ENCODE data around the gene MFAP3. TPM values are rescaled to one million over a fixed set of nuclear protein-coding genes. Genes with fewer than 3 reads are reported as not detected.

Gene MFAP3
- total and polyA plus RNA-seq, 4 donors = 26.2 to 154 (median 49.8) TPM

DNA sequence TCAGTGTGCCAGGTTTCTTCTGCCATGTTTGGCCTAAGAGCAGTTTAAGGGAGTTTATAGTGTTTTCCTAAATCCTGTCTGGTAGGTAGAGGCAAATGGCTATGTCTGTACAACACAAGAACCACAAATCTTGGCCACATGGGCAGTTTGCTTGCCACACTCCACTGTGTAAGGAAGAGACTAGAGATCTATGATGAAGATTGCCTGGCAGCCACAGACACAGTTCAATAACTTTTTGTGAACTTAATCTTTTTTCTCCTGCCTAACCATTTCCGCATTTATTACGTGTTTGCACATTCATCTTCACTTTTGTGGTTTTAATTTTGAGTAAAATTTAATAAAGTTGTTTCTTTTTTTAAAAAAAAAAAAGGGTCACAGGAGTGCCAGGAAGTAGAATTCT, 5.8 kb downstream of the MFAP3 start:
- no peak for DNase-seq (ENCODE audit: low read depth in 4 of 6, low spot score in 6 of 6)

DNA sequence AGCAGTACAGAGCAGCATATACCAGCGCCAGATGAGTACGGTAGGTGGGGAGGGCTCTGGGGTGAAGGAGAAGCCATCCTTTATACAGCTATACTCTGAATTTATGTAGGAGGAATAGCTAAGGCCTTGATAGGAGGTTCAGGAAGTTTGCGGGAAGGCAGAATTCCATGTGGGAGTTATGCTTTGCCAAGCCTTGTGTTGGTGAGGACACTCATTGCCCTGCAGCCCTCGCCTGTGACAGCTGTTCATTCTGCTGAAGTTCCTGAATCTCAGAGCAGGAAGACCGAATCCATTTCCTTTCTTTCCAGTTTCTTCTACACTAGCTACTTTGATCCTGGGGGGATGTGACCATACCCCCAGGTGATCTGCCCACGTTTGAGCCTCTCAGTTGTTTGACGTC, 7.7 kb downstream of the MFAP3 start:
- H3K27ac ChIP-seq (ENCODE audit: low read depth, low read length) = no peak overlapping the region
- no peaks in the 10 kb centered on the region for H3K4me1 ChIP-seq (ENCODE audit: control insufficient read depth, insufficient read depth, low read length)
- H3K4me3 ChIP-seq (ENCODE audit: low read depth, low read length) = no peak overlapping the region
- H3K36me3 ChIP-seq (ENCODE audit: control insufficient read depth, insufficient read depth, low read length) = no peaks in the 10 kb centered on the region
- H3K9me3 ChIP-seq (ENCODE audit: control insufficient read depth, insufficient read depth, low read length) = no peaks in the 10 kb centered on the region
- DNase-seq (ENCODE audit: low read depth in 4 of 6, low spot score in 6 of 6) = no peak
- WGBS (ENCODE audit: insufficient coverage) = 83% methylated on average over 5 of the region's 7 CpGs
- no peaks in the 10 kb centered on the region for H3K27me3 ChIP-seq (ENCODE audit: control insufficient read depth, insufficient read depth, low read length)

More for the DNA sequence above, 5.8 kb downstream of the MFAP3 start:
- H3K4me3 ChIP-seq (ENCODE audit: low read depth, low read length) = no peak overlapping the region
- no CpG with 5 or more reads among the region's 2 CpGs for WGBS (ENCODE audit: insufficient coverage)
- no peaks in the 10 kb centered on the region for H3K27me3 ChIP-seq (ENCODE audit: control insufficient read depth, insufficient read depth, low read length)
- H3K4me1 ChIP-seq (ENCODE audit: control insufficient read depth, insufficient read depth, low read length) = no peaks in the 10 kb centered on the region
- no peaks in the 10 kb centered on the region for H3K9me3 ChIP-seq (ENCODE audit: control insufficient read depth, insufficient read depth, low read length)
- H3K36me3 ChIP-seq (ENCODE audit: control insufficient read depth, insufficient read depth, low read length) = no peaks in the 10 kb centered on the region
- H3K27ac ChIP-seq (ENCODE audit: low read depth, low read length) = no peak overlapping the region

DNA sequence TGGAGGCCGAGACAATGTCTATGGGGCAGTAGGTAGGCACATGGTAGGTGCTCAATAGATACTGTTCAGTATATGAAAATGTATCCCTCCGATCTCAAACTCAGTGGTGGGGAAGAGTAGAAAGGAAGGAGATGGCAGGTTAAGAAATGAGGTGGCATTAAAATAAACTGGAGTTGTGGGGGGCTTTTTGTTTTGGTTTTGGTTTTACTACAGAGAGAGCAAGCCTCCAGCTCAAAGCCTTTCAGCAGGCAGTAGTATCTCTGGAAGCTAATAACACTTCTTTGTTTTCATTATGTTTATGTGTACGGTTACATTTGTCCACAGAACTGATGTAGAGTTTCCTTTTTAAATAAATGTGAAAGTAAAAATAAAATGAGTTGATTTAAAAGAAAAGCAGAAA, 8.6 kb downstream of the MFAP3 start:
- DNase-seq (ENCODE audit: low read depth in 4 of 6, low spot score in 6 of 6) = no peak
- Histone ChIP-seq H3K4me1 (ENCODE audit: control insufficient read depth, insufficient read depth, low read length) (no peaks in the 10 kb centered on the region), H3K9me3 (ENCODE audit: control insufficient read depth, insufficient read depth, low read length) (no peaks in the 10 kb centered on the region), H3K4me3 (ENCODE audit: low read depth, low read length) (no peak overlapping the region), H3K27ac (ENCODE audit: low read depth, low read length) (no peak overlapping the region), H3K27me3 (ENCODE audit: control insufficient read depth, insufficient read depth, low read length) (no peaks in the 10 kb centered on the region), H3K36me3 (ENCODE audit: control insufficient read depth, insufficient read depth, low read length) (no peaks in the 10 kb centered on the region)
- WGBS (ENCODE audit: insufficient coverage) = 94% methylated on average over 2 of the region's 3 CpGs

DNA sequence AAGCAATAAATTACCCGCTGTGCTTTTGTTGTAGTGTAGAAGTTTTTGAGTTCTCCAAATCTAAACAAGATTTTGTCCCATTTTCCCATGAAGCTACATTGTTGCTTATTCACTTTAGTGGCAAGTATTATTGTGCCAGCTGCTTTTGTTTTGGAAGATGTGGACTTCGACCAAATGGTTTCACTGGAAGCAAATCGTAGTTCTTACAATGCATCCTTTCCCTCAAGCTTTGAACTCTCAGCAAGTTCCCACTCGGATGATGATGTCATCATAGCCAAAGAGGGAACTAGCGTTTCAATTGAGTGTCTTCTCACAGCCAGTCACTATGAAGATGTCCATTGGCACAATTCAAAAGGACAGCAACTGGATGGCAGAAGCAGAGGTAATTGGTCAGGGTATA, 10.9 kb downstream of the MFAP3 start:
- H3K9me3 ChIP-seq (ENCODE audit: control insufficient read depth, insufficient read depth, low read length) = no peaks in the 10 kb centered on the region
- WGBS (ENCODE audit: insufficient coverage) = 59% methylated on average over 4 of the region's 5 CpGs
- peak in 2 of 6 donors; percentile 23 to 36 for DNase-seq (ENCODE audit: low read depth in 4 of 6, low spot score in 6 of 6)
- no peak overlapping the region for H3K27ac ChIP-seq (ENCODE audit: low read depth, low read length)
- H3K27me3 ChIP-seq (ENCODE audit: control insufficient read depth, insufficient read depth, low read length) = no peaks in the 10 kb centered on the region
- H3K4me1 ChIP-seq (ENCODE audit: control insufficient read depth, insufficient read depth, low read length) = no peaks in the 10 kb centered on the region
- no peaks in the 10 kb centered on the region for H3K36me3 ChIP-seq (ENCODE audit: control insufficient read depth, insufficient read depth, low read length)
- H3K4me3 ChIP-seq (ENCODE audit: low read depth, low read length) = no peak overlapping the region

DNA sequence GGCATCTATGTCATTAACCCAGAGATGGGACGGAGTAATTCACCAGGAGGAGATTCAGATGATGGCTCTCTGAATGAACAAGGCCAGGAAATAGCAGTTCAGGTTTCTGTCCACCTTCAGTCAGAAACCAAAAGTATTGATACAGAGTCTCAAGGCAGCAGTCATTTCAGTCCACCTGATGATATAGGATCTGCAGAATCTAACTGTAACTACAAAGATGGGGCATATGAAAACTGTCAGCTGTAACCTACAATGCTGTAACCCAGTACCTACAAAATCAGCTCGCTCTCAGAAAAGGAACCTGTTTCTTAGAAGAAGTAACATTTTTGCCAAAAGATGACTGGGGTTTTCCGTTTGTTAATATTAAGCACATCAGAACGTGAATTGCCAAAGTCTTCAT, 14.7 kb downstream of the MFAP3 start:
- no peaks in the 10 kb centered on the region for H3K9me3 ChIP-seq (ENCODE audit: control insufficient read depth, insufficient read depth, low read length)
- DNase-seq (ENCODE audit: low read depth in 4 of 6, low spot score in 6 of 6) = no peak
- H3K36me3 ChIP-seq (ENCODE audit: control insufficient read depth, insufficient read depth, low read length) = no peaks in the 10 kb centered on the region
- WGBS (ENCODE audit: insufficient coverage) = 95% methylated on average over 2 of the region's 4 CpGs
- H3K27me3 ChIP-seq (ENCODE audit: control insufficient read depth, insufficient read depth, low read length) = no peaks in the 10 kb centered on the region
- no peak overlapping the region for H3K4me3 ChIP-seq (ENCODE audit: low read depth, low read length)
- H3K27ac ChIP-seq (ENCODE audit: low read depth, low read length) = no peak overlapping the region
- no peaks in the 10 kb centered on the region for H3K4me1 ChIP-seq (ENCODE audit: control insufficient read depth, insufficient read depth, low read length)

DNA sequence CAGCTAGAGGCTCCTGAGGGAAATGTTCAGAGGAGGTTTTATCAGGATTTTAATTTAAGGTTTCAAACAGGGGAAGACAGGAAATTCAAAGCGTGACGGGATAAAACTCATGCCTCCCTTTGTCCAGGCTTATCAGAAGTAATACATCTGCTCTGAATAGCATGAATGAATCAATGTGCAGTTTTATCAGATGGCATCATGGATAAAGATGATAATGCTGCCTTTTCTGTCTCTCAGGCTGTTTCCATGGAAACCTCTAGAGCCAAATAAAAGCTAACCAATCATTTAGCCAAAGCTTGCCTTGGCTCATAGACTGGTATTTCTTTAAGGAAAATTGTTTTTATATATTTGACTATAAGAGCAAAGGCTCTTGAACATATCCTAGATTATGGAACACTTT, 16.4 kb downstream of the MFAP3 start:
- H3K27ac ChIP-seq (ENCODE audit: low read depth, low read length) = no peak overlapping the region

DNA sequence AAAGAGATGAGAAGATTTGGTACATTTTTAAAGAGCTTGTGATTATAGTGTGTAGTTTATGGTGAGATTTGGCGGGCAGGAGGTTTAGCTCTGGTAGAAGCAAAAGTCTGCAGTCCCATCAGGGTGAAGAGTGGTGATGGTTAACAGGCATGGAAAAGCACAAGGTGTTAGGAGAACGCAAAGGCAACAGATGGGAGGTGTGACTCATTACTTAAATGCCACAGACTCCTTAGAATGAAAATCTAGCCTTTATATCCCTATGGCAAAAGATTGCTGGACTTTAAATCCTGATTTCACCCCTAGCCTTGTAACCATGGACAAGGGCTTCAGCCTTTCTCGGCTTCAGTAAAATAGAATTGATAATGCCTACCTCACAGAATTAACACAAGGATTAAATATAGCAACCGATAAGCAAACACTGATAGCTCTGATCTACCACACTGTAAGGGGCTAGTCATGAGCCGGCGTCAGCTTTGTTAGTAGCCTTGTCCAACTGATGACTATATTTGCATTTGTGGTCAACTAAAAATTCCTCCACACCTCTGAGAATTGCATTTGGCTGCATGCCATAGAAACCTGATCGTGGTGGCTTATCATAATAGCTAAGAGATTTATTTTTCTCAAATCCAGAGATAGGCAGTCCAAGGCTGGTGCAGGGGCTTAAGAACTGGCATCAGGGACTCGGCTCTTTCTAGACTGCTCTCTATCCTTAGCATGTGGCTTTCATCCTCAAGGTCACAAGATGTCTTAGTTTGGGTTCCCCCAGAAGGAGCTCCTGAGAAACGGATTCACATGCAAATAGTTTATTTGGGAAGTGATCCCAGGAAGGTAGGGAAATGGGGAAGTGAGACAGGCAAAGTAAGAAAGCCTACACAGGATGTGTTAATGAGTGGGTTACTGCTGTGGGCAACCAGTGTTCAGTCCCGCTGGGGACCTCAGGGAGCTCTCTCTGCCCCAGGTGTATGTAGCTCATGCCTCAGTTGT, 19.6 kb downstream of the MFAP3 start:
- Histone ChIP-seq H3K27me3 (ENCODE audit: control insufficient read depth, insufficient read depth, low read length) (no peaks in the 10 kb centered on the region), H3K4me3 (ENCODE audit: low read depth, low read length) (no peak overlapping the region), H3K27ac (ENCODE audit: low read depth, low read length) (no peak overlapping the region), H3K9me3 (ENCODE audit: control insufficient read depth, insufficient read depth, low read length) (no peaks in the 10 kb centered on the region), H3K4me1 (ENCODE audit: control insufficient read depth, insufficient read depth, low read length) (no peaks in the 10 kb centered on the region), H3K36me3 (ENCODE audit: control insufficient read depth, insufficient read depth, low read length) (no peaks in the 10 kb centered on the region)
- WGBS (ENCODE audit: insufficient coverage) = 83% methylated on average over 3 of the region's 10 CpGs
- DNase-seq (ENCODE audit: low read depth in 4 of 6, low spot score in 6 of 6) = no peak

More for the DNA sequence above, 16.4 kb downstream of the MFAP3 start:
- Histone ChIP-seq H3K9me3 (ENCODE audit: control insufficient read depth, insufficient read depth, low read length) (no peaks in the 10 kb centered on the region), H3K27me3 (ENCODE audit: control insufficient read depth, insufficient read depth, low read length) (no peaks in the 10 kb centered on the region), H3K4me1 (ENCODE audit: control insufficient read depth, insufficient read depth, low read length) (no peaks in the 10 kb centered on the region), H3K4me3 (ENCODE audit: low read depth, low read length) (no peak overlapping the region), H3K36me3 (ENCODE audit: control insufficient read depth, insufficient read depth, low read length) (no peaks in the 10 kb centered on the region)
- WGBS (ENCODE audit: insufficient coverage) = 80% methylated on average over 2 of the region's 2 CpGs
- peak in 2 of 6 donors; percentile 73 to 77 for DNase-seq (ENCODE audit: low read depth in 4 of 6, low spot score in 6 of 6)

DNA sequence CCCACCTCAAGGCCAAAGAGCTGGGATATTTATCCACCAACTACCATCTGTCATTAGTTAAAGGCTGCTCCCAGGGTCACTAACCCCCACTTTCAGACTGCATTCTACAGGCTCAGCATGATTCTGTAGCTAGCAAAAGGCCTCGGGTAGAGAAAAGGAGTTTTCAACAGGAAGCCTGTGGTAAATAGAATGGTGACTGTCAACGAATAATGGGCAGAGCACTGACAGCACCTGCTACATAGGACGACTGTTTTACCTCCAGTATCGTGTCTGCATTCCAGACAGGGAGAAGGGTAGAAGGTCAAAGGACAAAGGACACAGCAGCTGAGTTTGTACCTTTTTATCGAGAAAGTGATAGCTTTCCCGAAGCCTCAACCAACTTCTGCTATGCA, 20.3 kb downstream of the MFAP3 start:
- WGBS (ENCODE audit: insufficient coverage) = 57% methylated on average over 5 of the region's 6 CpGs
- H3K27me3 ChIP-seq (ENCODE audit: control insufficient read depth, insufficient read depth, low read length) = no peaks in the 10 kb centered on the region
- no peaks in the 10 kb centered on the region for H3K9me3 ChIP-seq (ENCODE audit: control insufficient read depth, insufficient read depth, low read length)

DNA sequence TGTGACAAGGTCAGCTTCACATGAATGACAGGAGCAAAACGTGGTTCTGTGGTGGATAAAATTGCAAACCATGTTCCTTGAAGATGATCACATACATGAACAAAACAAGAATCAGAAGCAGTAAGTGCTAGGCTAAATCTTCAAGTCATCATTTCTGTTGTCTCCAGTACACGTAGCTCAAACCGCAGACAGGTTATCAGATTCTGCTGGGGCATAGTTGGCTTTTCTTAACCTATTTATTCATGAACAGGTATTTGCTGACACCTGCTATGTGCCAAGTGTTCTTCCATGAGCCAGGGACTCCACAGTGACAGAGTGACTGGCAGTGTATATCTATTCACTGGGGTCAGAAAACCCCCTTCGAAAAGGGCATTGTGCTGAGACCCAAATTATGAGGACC, 20.8 kb downstream of the MFAP3 start:
- Histone ChIP-seq H3K4me3 (ENCODE audit: low read depth, low read length) (no peak overlapping the region), H3K4me1 (ENCODE audit: control insufficient read depth, insufficient read depth, low read length) (no peaks in the 10 kb centered on the region), H3K36me3 (ENCODE audit: control insufficient read depth, insufficient read depth, low read length) (no peaks in the 10 kb centered on the region), H3K27ac (ENCODE audit: low read depth, low read length) (no peak overlapping the region), H3K9me3 (ENCODE audit: control insufficient read depth, insufficient read depth, low read length) (no peaks in the 10 kb centered on the region), H3K27me3 (ENCODE audit: control insufficient read depth, insufficient read depth, low read length) (no peaks in the 10 kb centered on the region)
- no peak for DNase-seq (ENCODE audit: low read depth in 4 of 6, low spot score in 6 of 6)
- WGBS (ENCODE audit: insufficient coverage) = 100% methylated on average over 3 of the region's 4 CpGs

More for the DNA sequence above, 20.3 kb downstream of the MFAP3 start:
- Histone ChIP-seq H3K4me3 (ENCODE audit: low read depth, low read length) (no peak overlapping the region), H3K4me1 (ENCODE audit: control insufficient read depth, insufficient read depth, low read length) (no peaks in the 10 kb centered on the region), H3K27ac (ENCODE audit: low read depth, low read length) (no peak overlapping the region), H3K36me3 (ENCODE audit: control insufficient read depth, insufficient read depth, low read length) (no peaks in the 10 kb centered on the region)
- DNase-seq (ENCODE audit: low read depth in 4 of 6, low spot score in 6 of 6) = no peak

DNA sequence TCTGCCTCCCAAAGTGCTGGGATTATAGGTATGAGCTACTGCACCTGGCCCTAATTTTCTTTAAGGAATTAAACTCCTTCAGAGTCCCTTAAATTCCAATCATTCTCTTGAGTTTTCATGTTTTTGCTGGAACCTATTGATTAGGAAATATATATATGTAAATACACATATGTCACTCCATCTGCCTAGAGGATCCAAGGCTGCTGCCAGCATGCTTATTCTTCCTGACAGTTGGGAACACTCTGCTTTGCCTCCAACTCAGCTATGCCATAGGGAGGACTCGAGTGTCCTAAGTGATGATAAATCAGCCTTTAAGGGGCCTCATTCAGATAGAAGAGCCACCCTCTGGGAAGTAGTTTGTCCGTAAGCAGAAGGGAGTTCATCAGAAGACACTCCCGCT, 21.8 kb downstream of the MFAP3 start:
- WGBS (ENCODE audit: insufficient coverage) = 58% methylated on average over 3 of the region's 3 CpGs
- Histone ChIP-seq H3K36me3 (ENCODE audit: control insufficient read depth, insufficient read depth, low read length) (no peaks in the 10 kb centered on the region), H3K27ac (ENCODE audit: low read depth, low read length) (no peak overlapping the region), H3K9me3 (ENCODE audit: control insufficient read depth, insufficient read depth, low read length) (no peaks in the 10 kb centered on the region), H3K4me3 (ENCODE audit: low read depth, low read length) (no peak overlapping the region), H3K27me3 (ENCODE audit: control insufficient read depth, insufficient read depth, low read length) (no peaks in the 10 kb centered on the region), H3K4me1 (ENCODE audit: control insufficient read depth, insufficient read depth, low read length) (no peaks in the 10 kb centered on the region)
- DNase-seq (ENCODE audit: low read depth in 4 of 6, low spot score in 6 of 6) = peak in 1 of 6 donors; percentile 80

Data from spinal cord (tissue), 10 donors.